ENCODE measurements around the gene C1QTNF9. TPM values are rescaled to one million over a fixed set of nuclear protein-coding genes. Genes with fewer than 3 reads are reported as not detected.

C1QTNF9 gene
- total and polyA plus RNA-seq, 2 of the 8 experiments (the other 6 are each of a cell fraction or from before 2014, with no cell fraction given), result not detected

DNA sequence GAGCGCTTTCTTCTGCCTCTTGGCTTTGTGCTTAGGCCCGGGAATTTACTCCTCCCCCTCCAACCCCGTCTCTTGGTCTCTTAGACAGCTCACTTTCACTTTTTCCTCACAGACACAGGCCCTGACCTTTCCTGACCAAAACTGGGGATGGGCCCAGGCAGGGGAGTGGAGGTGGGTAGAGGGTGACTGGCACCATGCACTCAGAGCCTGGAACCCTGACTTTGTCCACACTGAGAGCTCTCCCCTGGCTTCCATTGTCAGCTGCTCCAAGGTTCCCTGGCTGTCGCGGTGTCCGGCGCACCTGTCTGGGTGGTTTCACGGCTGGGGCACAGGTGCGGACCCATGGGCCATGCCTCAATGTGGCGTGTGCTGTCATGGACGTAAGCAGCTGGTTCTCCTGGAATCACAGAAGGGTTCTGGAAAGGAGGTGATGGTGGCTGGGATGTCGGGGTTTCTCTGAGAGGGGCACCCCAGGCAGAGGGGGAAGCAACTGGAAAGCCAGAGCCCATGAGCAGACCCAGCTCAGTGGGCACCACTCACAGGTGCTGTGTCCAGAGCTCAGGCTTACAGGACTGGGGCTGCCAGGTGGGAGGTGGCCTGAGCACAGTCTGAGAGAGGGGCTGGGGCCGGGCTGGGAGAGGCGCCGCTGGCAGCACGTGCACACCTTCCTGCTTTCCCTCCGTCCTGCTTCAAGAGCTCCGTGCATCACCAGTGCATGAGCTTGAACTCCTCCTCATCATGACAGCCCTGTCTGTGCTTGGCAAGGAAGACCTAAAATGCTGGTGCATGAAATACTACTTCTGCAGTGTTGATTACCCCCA, 28.0 kb upstream of the C1QTNF9 start (continued):
- TF ChIP-seq, protein P1, sequence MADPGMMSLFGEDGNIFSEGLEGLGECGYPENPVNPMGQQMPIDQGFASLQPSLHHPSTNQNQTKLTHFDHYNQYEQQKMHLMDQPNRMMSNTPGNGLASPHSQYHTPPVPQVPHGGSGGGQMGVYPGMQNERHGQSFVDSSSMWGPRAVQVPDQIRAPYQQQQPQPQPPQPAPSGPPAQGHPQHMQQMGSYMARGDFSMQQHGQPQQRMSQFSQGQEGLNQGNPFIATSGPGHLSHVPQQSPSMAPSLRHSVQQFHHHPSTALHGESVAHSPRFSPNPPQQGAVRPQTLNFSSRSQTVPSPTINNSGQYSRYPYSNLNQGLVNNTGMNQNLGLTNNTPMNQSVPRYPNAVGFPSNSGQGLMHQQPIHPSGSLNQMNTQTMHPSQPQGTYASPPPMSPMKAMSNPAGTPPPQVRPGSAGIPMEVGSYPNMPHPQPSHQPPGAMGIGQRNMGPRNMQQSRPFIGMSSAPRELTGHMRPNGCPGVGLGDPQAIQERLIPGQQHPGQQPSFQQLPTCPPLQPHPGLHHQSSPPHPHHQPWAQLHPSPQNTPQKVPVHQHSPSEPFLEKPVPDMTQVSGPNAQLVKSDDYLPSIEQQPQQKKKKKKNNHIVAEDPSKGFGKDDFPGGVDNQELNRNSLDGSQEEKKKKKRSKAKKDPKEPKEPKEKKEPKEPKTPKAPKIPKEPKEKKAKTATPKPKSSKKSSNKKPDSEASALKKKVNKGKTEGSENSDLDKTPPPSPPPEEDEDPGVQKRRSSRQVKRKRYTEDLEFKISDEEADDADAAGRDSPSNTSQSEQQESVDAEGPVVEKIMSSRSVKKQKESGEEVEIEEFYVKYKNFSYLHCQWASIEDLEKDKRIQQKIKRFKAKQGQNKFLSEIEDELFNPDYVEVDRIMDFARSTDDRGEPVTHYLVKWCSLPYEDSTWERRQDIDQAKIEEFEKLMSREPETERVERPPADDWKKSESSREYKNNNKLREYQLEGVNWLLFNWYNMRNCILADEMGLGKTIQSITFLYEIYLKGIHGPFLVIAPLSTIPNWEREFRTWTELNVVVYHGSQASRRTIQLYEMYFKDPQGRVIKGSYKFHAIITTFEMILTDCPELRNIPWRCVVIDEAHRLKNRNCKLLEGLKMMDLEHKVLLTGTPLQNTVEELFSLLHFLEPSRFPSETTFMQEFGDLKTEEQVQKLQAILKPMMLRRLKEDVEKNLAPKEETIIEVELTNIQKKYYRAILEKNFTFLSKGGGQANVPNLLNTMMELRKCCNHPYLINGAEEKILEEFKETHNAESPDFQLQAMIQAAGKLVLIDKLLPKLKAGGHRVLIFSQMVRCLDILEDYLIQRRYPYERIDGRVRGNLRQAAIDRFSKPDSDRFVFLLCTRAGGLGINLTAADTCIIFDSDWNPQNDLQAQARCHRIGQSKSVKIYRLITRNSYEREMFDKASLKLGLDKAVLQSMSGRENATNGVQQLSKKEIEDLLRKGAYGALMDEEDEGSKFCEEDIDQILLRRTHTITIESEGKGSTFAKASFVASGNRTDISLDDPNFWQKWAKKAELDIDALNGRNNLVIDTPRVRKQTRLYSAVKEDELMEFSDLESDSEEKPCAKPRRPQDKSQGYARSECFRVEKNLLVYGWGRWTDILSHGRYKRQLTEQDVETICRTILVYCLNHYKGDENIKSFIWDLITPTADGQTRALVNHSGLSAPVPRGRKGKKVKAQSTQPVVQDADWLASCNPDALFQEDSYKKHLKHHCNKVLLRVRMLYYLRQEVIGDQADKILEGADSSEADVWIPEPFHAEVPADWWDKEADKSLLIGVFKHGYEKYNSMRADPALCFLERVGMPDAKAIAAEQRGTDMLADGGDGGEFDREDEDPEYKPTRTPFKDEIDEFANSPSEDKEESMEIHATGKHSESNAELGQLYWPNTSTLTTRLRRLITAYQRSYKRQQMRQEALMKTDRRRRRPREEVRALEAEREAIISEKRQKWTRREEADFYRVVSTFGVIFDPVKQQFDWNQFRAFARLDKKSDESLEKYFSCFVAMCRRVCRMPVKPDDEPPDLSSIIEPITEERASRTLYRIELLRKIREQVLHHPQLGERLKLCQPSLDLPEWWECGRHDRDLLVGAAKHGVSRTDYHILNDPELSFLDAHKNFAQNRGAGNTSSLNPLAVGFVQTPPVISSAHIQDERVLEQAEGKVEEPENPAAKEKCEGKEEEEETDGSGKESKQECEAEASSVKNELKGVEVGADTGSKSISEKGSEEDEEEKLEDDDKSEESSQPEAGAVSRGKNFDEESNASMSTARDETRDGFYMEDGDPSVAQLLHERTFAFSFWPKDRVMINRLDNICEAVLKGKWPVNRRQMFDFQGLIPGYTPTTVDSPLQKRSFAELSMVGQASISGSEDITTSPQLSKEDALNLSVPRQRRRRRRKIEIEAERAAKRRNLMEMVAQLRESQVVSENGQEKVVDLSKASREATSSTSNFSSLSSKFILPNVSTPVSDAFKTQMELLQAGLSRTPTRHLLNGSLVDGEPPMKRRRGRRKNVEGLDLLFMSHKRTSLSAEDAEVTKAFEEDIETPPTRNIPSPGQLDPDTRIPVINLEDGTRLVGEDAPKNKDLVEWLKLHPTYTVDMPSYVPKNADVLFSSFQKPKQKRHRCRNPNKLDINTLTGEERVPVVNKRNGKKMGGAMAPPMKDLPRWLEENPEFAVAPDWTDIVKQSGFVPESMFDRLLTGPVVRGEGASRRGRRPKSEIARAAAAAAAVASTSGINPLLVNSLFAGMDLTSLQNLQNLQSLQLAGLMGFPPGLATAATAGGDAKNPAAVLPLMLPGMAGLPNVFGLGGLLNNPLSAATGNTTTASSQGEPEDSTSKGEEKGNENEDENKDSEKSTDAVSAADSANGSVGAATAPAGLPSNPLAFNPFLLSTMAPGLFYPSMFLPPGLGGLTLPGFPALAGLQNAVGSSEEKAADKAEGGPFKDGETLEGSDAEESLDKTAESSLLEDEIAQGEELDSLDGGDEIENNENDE (IDR thresholded peaks at IDR 0.05; ENCODE audit: insufficient replicate concordance, low read length), result no peak
- TF ChIP-seq JUND (IDR thresholded peaks at IDR 0.05; ENCODE audit: low read length) (no peak), CEBPB (IDR thresholded peaks at IDR 0.05; ENCODE audit: low read depth, low read length) (no peak)
